Prostate gland (tissue), 2 donors: ENCODE results near the gene DEFB110. TPM values are rescaled to one million over a fixed set of nuclear protein-coding genes. Genes with fewer than 3 reads are reported as not detected.

Experiments used
- DNase-seq: peaks from one replicate; pipeline ENCODE4 v3.0.0-alpha.2; 2019; ENCODE audit warnings: low spot score
- H3K27ac ChIP-seq, 2 donors: fragments of 200-600 bp; sonication (generic); 2 replicates each; pipeline ENCODE4 v1.5.1; 2017 to 2019
- H3K27me3 ChIP-seq: fragments of 200-600 bp; sonication (generic); replicated peaks from 2 replicates; pipeline ENCODE4 v1.5.1; 2019; ENCODE audit not compliant: insufficient read depth
- H3K36me3 ChIP-seq, 2 donors: fragments of 200-600 bp; sonication (generic); 1 replicate in 1 of 2; 2 replicates in 1 of 2; pipeline versions ENCODE4 v1.5.1 to v1.8.1; 2017 to 2019
- H3K4me1 ChIP-seq: fragments of 200-600 bp; sonication (generic); replicated peaks from 2 replicates; pipeline ENCODE4 v1.5.1; 2019
- H3K4me3 ChIP-seq, 2 donors: fragments of 200-600 bp; sonication (generic); 2 replicates each; pipeline ENCODE4 v1.5.1; 2017 to 2019
- H3K9me3 ChIP-seq: fragments of 200-600 bp; sonication (generic); 2 replicates; pipeline ENCODE4 v1.5.1; 2017
- CTCF ChIP-seq, 4 experiments: fragments of 200-600 bp in 2 of 4; fragments of 450-650 bp in 2 of 4; sonication (generic) in 2 of 4; IDR thresholded peaks; 1 replicate in 3 of 4; 2 replicates in 1 of 4; pipeline ENCODE4 v1.5.1; 2016 to 2019; ENCODE audit warnings: antibody characterized with exemption in 4 of 4, mild to moderate bottlenecking in 2 of 4, moderate library complexity in 2 of 4
- POLR2A ChIP-seq: fragments of 450-650 bp; IDR thresholded peaks from one replicate; pipeline ENCODE4 v1.6.1; 2016; ENCODE audit warnings: antibody characterized with exemption, mild to moderate bottlenecking
- POLR2AphosphoS5 ChIP-seq: sonication (generic); formaldehyde crosslinking; IDR thresholded peaks from one replicate; pipeline ENCODE4 v1.6.1; 2017; ENCODE audit warnings: antibody characterized with exemption
- WGBS: methylation state at CpG from one replicate; pipeline ENCODE4 v1.1.5; 2018; 5-methylcytosine and 5-hydroxymethylcytosine counted together
- intact Hi-C: fragments of 100-400 bp; cut with DNase I; formaldehyde crosslinking; loops from one replicate; pipeline ENCODE4 v1.14.2; 2022
- total RNA-seq, 2 donors: library from RNA; depleted of rRNA; stranded (reverse); fragments of >200 nt; gene quantifications; one replicate each; pipeline ENCODE4 v1.1.0, GENCODE V29; 2016

The DEFB110 gene
- total RNA-seq, 2 donors from 2014 or later, result not detected

DNA sequence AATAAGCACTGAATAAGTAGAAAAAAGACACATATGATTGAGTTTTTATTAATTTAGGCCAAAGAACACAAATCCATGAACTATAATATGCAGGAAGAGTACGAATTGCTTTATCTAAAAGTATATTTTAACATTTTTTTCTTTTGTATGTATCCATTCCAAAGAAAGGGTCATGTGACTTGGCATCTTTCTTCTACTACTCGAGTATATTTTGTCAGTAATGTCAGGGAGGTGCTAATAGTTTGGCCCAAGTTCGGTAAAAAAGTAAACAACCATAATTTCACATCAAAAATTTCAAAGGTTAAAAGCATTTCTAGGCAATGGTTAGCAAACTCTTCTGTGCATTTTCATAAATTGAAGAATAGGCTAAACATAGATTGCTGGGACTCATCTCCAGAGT lies 18.7 kb downstream of the DEFB110 start:
- no peaks in the 10 kb centered on the region for H3K9me3 ChIP-seq
- no peaks in the 10 kb centered on the region for H3K36me3 ChIP-seq
- no peak for DNase-seq
- H3K4me1 ChIP-seq, result no peaks in the 10 kb centered on the region
- WGBS, result 40% methylated on average over 3 of the region's 3 CpGs
- no peaks in the 10 kb centered on the region for H3K27me3 ChIP-seq
- intact Hi-C loops, result no loop called here
- TF ChIP-seq POLR2A, result no peak
- no peak for TF ChIP-seq POLR2AphosphoS5
- no peak for TF ChIP-seq CTCF (IDR thresholded peaks at IDR 0.05)
- H3K27ac ChIP-seq, result no peak overlapping the region
- no peak overlapping the region for H3K4me3 ChIP-seq

GRCh38 chr6:49995278-49995677 lies 26.5 kb downstream of the DEFB110 start:
- Histone ChIP-seq H3K36me3 (no peaks in the 10 kb centered on the region), H3K4me1 (no peaks in the 10 kb centered on the region), H3K27me3 (no peaks in the 10 kb centered on the region), H3K4me3 (no peak overlapping the region), H3K9me3 (no peaks in the 10 kb centered on the region), H3K27ac (no peak overlapping the region)
- intact Hi-C loops, result no loop called here
- DNase-seq, result no peak
- TF ChIP-seq POLR2A, result no peak
- TF ChIP-seq POLR2AphosphoS5, result no peak
- no peak for TF ChIP-seq CTCF (IDR thresholded peaks at IDR 0.05)

DNA sequence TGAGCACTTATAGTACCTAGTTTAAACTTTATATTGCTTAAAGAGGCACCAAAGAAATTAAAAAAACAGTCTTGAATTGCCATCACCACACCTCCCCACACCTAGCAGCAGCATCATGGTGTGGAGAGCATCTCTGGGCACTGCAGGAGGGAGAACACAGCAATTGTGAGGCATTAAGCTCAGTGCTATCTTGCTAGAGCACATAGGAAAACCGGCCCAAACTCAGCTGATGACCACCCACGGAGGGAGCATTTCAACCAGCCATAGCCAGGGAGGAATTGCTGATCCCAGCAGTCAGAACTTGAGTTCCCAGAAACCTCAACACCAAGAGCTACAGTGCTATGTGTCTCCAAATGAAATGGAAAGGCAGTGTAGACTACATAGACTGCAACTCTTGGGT lies 32.9 kb downstream of the DEFB110 start:
- H3K27ac ChIP-seq, result no peak overlapping the region
- intact Hi-C loops, result no loop called here
- H3K9me3 ChIP-seq, result no peaks in the 10 kb centered on the region
- no peaks in the 10 kb centered on the region for H3K27me3 ChIP-seq
- no peaks in the 10 kb centered on the region for H3K36me3 ChIP-seq
- TF ChIP-seq POLR2A (no peak), CTCF (IDR thresholded peaks at IDR 0.05) (no peak), POLR2AphosphoS5 (no peak)
- 58% methylated on average over 2 of the region's 2 CpGs for WGBS
- H3K4me3 ChIP-seq, result no peak overlapping the region
- no peak for DNase-seq
- no peaks in the 10 kb centered on the region for H3K4me1 ChIP-seq

DNA sequence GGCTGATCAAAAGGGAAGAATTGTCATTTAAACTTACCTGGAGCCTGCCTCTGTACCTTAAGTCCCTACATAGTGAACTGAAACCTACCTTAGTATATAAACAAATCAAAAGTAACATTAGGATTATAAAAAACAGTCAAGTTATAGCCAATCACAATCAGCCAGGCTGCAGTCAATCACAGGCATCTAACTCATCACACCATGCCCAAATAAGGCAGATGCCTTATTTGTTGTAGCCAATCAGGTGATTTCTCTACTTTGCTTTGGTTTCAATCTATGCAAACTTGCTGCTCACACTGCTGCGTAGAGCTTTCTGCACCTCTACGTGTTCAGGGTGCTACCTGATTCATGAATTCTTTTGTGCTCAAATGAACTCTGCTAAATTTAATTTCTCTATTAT lies 34.0 kb downstream of the DEFB110 start:
- Histone ChIP-seq H3K27ac (no peak overlapping the region), H3K36me3 (no peaks in the 10 kb centered on the region), H3K4me3 (no peak overlapping the region), H3K9me3 (no peaks in the 10 kb centered on the region), H3K27me3 (no peaks in the 10 kb centered on the region), H3K4me1 (no peaks in the 10 kb centered on the region)
- intact Hi-C loops, result no loop called here
- 94% methylated on average over 2 of the region's 2 CpGs for WGBS
- TF ChIP-seq CTCF (IDR thresholded peaks at IDR 0.05), result no peak
- no peak for TF ChIP-seq POLR2AphosphoS5
- TF ChIP-seq POLR2A, result no peak
- DNase-seq, result no peak

GRCh38 chr6:49986551-49986950 lies 35.2 kb downstream of the DEFB110 start:
- H3K4me1 ChIP-seq, result no peaks in the 10 kb centered on the region
- intact Hi-C loops, result no loop called here
- no peaks in the 10 kb centered on the region for H3K9me3 ChIP-seq
- H3K4me3 ChIP-seq, result no peak overlapping the region
- TF ChIP-seq POLR2A, result no peak
- TF ChIP-seq CTCF (IDR thresholded peaks at IDR 0.05), result no peak
- no peak for TF ChIP-seq POLR2AphosphoS5
- no peaks in the 10 kb centered on the region for H3K36me3 ChIP-seq
- 15% methylated on average over 1 of the region's 1 CpG for WGBS
- no peak for DNase-seq
- no peaks in the 10 kb centered on the region for H3K27me3 ChIP-seq
- no peak overlapping the region for H3K27ac ChIP-seq
